Stimulated activated CD4-positive, alpha-beta T cell treated with anti-CD3 and anti-CD28 coated beads, Interleukin-2, amount 100 ng/mL, for 48 hours (primary cell): ENCODE data around the gene CMTM4.
"Not testable (repeated sequence)": the region's sequence is repeated elsewhere in the genome, so short reads cannot be mapped to it uniquely, and the experiment has no call there.

Experiments
- DNase-seq, 2 donors: peaks; one replicate each; pipeline ENCODE4 v3.0.0-alpha.2; 2020

CMTM4 gene

GRCh38 chr16:66611911-66612310, 84.6 kb downstream of the CMTM4 start:
- DNase-seq = not testable (repeated sequence)

GRCh38 chr16:66610111-66610820, 86.3 kb downstream of the CMTM4 start:
- DNase-seq = no peak

GRCh38 chr16:66609139-66609510, 87.4 kb downstream of the CMTM4 start:
- DNase-seq = no peak

GRCh38 chr16:66608241-66609138, 88.1 kb downstream of the CMTM4 start:
- DNase-seq = peak; percentile 85 to 89

- DNase-seq = no peak
These were observed 90.4 kb downstream of the CMTM4 start for GRCh38 chr16:66605979-66606751.

- DNase-seq = peak in 1 of 2 donors; percentile 25
These were observed 91.2 kb downstream of the CMTM4 start for GRCh38 chr16:66605177-66605978.

- DNase-seq = peak; percentile 70 to 76
These were observed 92.0 kb downstream of the CMTM4 start, which contains the start of gene CMTM3 for GRCh38 chr16:66604376-66605176. Gene CMTM3 (plus strand): TSS chr16:66604704. CDS start chr16:66604806, 102 bp downstream.

- peak; percentile 48 to 50 for DNase-seq
These were observed 92.8 kb downstream of the CMTM4 start for GRCh38 chr16:66603537-66604375.

GRCh38 chr16:66601471-66601870, 95.1 kb downstream of the CMTM4 start:
- DNase-seq = no peak

- no peak for DNase-seq
These were observed 96.1 kb downstream of the CMTM4 start for GRCh38 chr16:66600477-66600876.

- no peak for DNase-seq
These were observed 96.8 kb downstream of the CMTM4 start for GRCh38 chr16:66599726-66600125.

- DNase-seq = no peak
These were observed 98.4 kb downstream of the CMTM4 start for GRCh38 chr16:66598111-66598510.

- DNase-seq = no peak
These were observed 99.3 kb downstream of the CMTM4 start for GRCh38 chr16:66596986-66597848.

GRCh38 chr16:66596559-66596958, 100.0 kb downstream of the CMTM4 start:
- DNase-seq = not testable (repeated sequence)

- no peak for DNase-seq
These were observed 101.8 kb downstream of the CMTM4 start for GRCh38 chr16:66594739-66595138.

GRCh38 chr16:66592814-66593213, 103.7 kb downstream of the CMTM4 start:
- DNase-seq = no peak

GRCh38 chr16:66592241-66592640, 104.3 kb downstream of the CMTM4 start:
- no peak for DNase-seq

- DNase-seq = no peak
These were observed 105.5 kb downstream of the CMTM4 start for GRCh38 chr16:66591018-66591417.

- no peak for DNase-seq
These were observed 106.2 kb downstream of the CMTM4 start for GRCh38 chr16:66590322-66590721.
